Activated CD4-positive, alpha-beta memory T cell treated with anti-CD3 and anti-CD28 coated beads for 36 hours (primary cell): ENCODE results near the gene PRICKLE1. TPM values are rescaled to one million over a fixed set of nuclear protein-coding genes. Genes with fewer than 3 reads are reported as not detected.

ENCODE experiments used
- CTCF ChIA-PET: fragments of 350-600 bp; sonication (Branson Sonifier 250); formaldehyde crosslinking; loops from one replicate; lab custom pipeline; 2021; ENCODE audit warnings: antibody characterized with exemption, inconsistent platforms; lab: Charles Lee
- POLR2A ChIA-PET: fragments of 350-600 bp; sonication (Branson Sonifier 250); formaldehyde crosslinking; loops from one replicate; lab custom pipeline; 2021; ENCODE audit warnings: antibody characterized with exemption; lab: Charles Lee
- DNase-seq: peaks from one replicate; pipeline ENCODE4 v3.0.0-alpha.2; 2020
- H3K27ac Mint-ChIP-seq: one replicate; pipeline ENCODE4 v1.8.0; 2021; ENCODE audit warnings: mixed read lengths
- H3K27me3 Mint-ChIP-seq: one replicate; pipeline ENCODE4 v1.8.0; 2021; ENCODE audit warnings: mixed read lengths
- H3K36me3 Mint-ChIP-seq: one replicate; pipeline ENCODE4 v1.8.0; 2021; ENCODE audit warnings: mixed read lengths
- H3K4me1 Mint-ChIP-seq: one replicate; pipeline ENCODE4 v1.8.0; 2021; ENCODE audit warnings: low read depth, mixed read lengths
- H3K4me3 Mint-ChIP-seq: one replicate; pipeline ENCODE4 v1.8.0; 2021; ENCODE audit warnings: mild to moderate bottlenecking, mixed read lengths
- H3K9me3 Mint-ChIP-seq: one replicate; pipeline ENCODE4 v1.8.0; 2021; ENCODE audit warnings: mixed read lengths
- intact Hi-C: fragments of 100-400 bp; cut with micrococcal nuclease; formaldehyde crosslinking; loops from one replicate; pipeline ENCODE4 v1.15.1; 2023
- total RNA-seq, 2 experiments: library from RNA; stranded (reverse); gene quantifications; one replicate each; pipeline ENCODE4 v1.2.3, GENCODE V29; 2021

The PRICKLE1 gene
- total RNA-seq, 2 experiments from 2014 or later = not detected

DNA sequence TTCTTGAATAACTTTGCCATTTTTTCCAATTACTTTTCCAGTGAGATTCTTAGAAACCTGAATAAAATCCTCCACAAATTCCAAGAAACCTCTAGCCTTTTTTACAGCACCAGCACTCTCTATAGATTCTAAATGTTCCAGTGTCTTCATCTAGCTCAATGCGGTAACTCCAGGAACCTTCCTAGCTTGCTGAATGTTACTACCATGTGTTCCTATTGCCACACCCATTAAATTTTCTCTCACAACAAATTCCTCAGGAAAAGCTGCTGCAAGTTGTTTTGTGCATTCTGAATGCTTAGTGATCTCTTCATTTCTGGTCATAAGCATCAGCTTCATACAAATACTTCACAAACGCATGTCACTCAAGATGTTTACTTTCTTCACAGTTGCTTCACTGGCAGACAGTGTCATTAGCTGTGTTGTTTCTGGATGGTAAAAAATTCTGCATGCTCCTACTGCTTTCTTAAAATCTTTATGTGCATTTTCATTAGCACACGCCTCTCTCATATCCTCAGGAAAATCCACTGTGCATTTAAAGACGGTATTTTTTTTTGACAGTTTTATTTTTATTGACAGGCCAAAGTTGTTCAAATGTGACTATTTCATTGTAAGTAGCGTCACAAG is 156.9 kb downstream of the PRICKLE1 start:
- H3K27me3 Mint-ChIP-seq = no peaks in the 10 kb centered on the region
- no peak for DNase-seq
- intact Hi-C loops = no loop called here
- no peak overlapping the region for H3K27ac Mint-ChIP-seq
- no peaks in the 10 kb centered on the region for H3K9me3 Mint-ChIP-seq
- H3K4me1 Mint-ChIP-seq = no peaks in the 10 kb centered on the region
- ChIA-PET POLR2A (no interaction called here), CTCF (no interaction called here)
- peaks cover 31% of the 10 kb centered on the region for H3K36me3 Mint-ChIP-seq
- no peak overlapping the region for H3K4me3 Mint-ChIP-seq

DNA sequence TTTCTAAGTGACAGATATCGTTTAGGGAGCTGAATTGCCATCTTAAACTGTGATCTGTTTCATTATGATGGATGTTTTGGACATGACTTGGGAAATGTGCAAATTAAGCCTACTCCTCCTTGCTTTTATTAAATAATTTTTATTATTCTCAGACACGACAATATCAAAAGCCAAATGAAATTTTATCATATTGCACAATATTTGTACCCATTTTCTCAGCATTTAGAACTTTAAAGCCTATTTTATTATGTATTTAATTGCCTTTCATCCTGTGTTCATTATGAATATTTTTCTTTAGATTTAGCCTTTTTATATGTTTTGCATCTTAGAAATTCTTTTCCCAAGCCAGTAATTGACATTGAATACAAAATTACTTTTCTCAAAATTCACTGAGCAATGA is 160.7 kb downstream of the PRICKLE1 start:
- H3K4me1 Mint-ChIP-seq = peaks cover 14% of the 10 kb centered on the region
- DNase-seq = no peak
- ChIA-PET POLR2A (no interaction called here), CTCF (no interaction called here)
- H3K27me3 Mint-ChIP-seq = no peaks in the 10 kb centered on the region
- no peaks in the 10 kb centered on the region for H3K9me3 Mint-ChIP-seq
- intact Hi-C loops = no loop called here
- no peak overlapping the region for H3K27ac Mint-ChIP-seq
- H3K36me3 Mint-ChIP-seq = peaks cover 41% of the 10 kb centered on the region
- H3K4me3 Mint-ChIP-seq = no peak overlapping the region

DNA sequence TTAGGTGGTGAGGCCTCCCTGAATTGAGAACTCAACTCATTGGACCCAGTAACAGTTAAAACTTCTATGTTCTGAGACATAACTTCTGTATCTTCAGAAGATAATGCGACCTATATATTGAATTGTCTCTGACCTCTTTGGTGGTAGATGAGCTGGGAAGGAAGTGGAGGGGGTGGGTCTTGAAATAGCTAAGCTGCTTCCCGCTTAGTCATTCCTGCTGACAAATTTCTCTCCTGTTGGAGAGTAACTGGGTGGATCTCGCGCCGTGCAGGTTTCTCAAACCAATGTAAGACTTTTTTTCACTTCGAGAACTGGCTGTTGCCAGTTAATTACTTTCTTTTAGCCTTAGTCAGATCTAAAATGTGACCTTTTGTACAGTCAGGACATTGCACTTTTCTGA is 162.8 kb downstream of the PRICKLE1 start:
- peak; percentile 55 for DNase-seq
- intact Hi-C loops = no loop called here
- ChIA-PET POLR2A (no interaction called here), CTCF (no interaction called here)
- Mint-ChIP-seq H3K27me3 (no peaks in the 10 kb centered on the region), H3K4me1 (peaks cover 16% of the 10 kb centered on the region), H3K36me3 (peaks cover 26% of the 10 kb centered on the region), H3K4me3 (no peak overlapping the region), H3K9me3 (no peaks in the 10 kb centered on the region), H3K27ac (no peak overlapping the region)

DNA sequence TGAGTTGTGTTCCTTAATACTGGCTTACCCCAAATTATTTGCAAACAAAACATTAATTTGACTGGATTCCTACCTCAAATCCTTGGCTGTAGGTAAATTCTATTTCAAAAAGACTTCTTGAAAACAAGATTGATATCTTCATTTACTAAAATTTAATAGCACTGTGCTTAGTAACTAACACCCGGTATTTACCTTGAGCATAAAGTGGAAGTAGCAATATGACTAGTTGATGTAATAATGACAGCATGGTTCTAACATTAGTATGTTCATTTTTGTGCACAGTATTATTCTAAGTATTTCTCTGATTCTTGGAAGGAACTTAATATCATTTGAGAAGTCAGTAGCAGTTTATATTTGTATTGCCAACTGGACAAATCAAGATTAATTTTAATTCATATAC is 166.8 kb downstream of the PRICKLE1 start:
- ChIA-PET POLR2A (no interaction called here), CTCF (no interaction called here)
- Mint-ChIP-seq H3K4me1 (peaks cover 29% of the 10 kb centered on the region), H3K4me3 (no peak overlapping the region), H3K36me3 (peaks cover 13% of the 10 kb centered on the region), H3K27me3 (no peaks in the 10 kb centered on the region), H3K27ac (no peak overlapping the region), H3K9me3 (no peaks in the 10 kb centered on the region)
- intact Hi-C loops = no loop called here
- DNase-seq = no peak

DNA sequence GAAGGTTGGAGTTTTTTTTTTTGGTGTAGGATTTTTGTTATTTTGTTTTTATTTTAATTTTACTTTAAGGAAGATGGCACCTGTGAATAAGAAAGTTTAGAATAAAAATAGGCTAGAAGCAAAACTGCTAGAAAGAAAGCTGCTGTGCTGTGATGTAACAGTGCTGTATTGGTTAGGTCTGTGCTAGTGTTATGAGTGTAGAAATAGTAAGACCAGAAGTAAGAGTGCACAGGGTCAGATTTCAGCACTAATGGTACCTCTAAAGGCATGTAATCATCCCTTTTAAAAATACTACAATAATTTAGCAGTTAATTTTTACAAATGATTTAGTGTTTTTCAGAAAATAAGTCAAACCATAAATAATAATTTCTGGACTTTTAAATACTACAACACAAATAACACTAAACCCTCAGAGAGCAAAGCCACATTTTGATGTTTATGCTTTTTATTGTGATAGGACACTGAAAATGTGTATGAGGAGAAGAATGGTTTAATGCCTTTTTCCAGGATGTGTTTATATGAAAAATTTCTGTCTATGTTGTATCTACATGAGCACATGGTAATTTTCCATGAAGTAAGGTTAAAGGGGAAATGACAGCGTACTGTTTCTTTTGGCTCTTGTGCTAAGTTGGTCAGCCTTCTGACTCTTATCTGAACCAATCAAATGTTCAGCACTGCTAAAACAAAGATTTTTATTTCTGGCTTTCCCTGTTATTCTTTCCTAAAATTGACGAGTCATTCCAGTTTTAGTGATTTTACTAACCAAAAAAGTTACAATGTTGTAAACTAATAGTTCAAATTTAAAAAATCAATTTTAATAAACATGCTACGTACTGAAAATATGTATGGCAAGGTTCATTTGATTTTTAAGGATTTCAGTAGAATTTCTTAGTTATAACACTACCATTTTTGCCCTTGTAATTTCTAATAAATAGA is 167.4 kb downstream of the PRICKLE1 start:
- no peaks in the 10 kb centered on the region for H3K27me3 Mint-ChIP-seq
- no peak overlapping the region for H3K27ac Mint-ChIP-seq
- CTCF ChIA-PET = no interaction called here
- peaks cover 30% of the 10 kb centered on the region for H3K4me1 Mint-ChIP-seq
- POLR2A ChIA-PET = no interaction called here
- H3K9me3 Mint-ChIP-seq = no peaks in the 10 kb centered on the region
- no peak overlapping the region for H3K4me3 Mint-ChIP-seq
- intact Hi-C loops = no loop called here
- DNase-seq = no peak
- H3K36me3 Mint-ChIP-seq = peaks cover 7% of the 10 kb centered on the region

DNA sequence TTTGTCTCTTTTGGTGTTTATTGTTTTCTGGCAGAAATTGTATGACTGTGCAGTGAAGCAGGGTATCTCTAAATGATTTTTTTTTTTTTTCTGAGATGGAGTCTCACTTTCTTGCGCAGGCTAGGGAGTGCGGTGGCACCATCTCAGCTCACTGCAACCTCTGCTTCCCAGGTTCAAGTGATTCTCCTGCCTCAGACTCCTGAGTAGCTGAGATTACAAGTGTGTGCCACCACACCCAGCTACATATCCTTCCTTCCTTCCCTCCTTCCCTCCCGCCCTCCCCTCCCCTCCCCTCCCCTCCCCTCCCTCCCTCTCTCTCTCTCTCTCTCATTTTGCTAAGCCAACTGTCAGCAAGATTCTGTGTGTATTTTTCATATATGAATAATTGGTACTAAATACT is 169.2 kb downstream of the PRICKLE1 start:
- CTCF ChIA-PET = no interaction called here
- intact Hi-C loops = no loop called here

DNA sequence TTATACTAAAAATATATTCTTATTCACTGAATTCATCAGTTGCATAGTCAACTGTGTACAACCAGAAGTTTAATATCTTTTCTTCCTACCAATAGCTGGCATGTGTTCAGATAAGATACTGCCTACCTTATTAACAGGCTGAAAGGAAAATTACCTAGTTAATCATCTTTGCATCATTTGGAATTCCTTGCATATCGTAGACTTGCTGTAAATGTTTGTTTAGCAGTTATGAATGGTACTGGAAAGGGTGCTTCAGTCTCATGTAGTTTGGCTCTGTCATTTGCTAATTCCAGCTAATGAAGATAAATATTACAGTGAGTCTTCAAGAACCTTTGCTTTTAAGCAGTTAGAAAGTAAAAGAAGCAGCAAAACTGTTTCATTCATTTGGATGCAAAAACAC is 179.2 kb downstream of the PRICKLE1 start:
- DNase-seq = no peak
- Mint-ChIP-seq H3K27me3 (no peaks in the 10 kb centered on the region), H3K9me3 (no peaks in the 10 kb centered on the region), H3K4me3 (no peak overlapping the region), H3K4me1 (peaks cover 13% of the 10 kb centered on the region), H3K27ac (no peak overlapping the region), H3K36me3 (peaks cover 24% of the 10 kb centered on the region)
- CTCF ChIA-PET = interaction anchor here (0.6 kb wide), 1 partner anchor 1348 kb away, joined by 4 read pairs; no protein-coding TSS in a partner anchor
- intact Hi-C loops = no loop called here
- POLR2A ChIA-PET = no interaction called here

More for the DNA sequence above, 169.2 kb downstream of the PRICKLE1 start:
- no peaks in the 10 kb centered on the region for H3K9me3 Mint-ChIP-seq
- peaks cover 22% of the 10 kb centered on the region for H3K4me1 Mint-ChIP-seq
- no peaks in the 10 kb centered on the region for H3K27me3 Mint-ChIP-seq
- no peak overlapping the region for H3K27ac Mint-ChIP-seq
- no peak for DNase-seq
- H3K36me3 Mint-ChIP-seq = peaks cover 6% of the 10 kb centered on the region
- H3K4me3 Mint-ChIP-seq = no peak overlapping the region
- POLR2A ChIA-PET = interaction anchor here (0.6 kb wide), 1 partner anchor 79 kb away, joined by 6 read pairs; no protein-coding TSS in a partner anchor

DNA sequence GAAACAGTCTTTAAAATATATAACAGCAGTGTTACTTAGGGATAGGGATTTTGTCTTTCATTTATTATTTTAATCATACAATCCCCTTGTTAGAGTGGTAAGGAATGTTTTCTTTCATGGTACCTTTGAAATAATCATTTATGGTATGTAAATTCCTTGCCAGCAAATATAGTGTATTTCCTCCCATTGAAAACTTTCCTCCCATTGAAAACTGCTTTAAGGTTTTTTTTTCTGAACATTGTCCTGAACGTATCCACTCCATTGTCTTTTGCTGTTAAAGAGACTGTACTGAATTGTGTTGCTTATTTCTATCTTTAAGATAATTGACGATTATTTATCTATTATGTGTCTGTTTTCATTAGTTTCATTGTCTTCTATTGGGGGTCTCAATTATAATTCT is 180.1 kb downstream of the PRICKLE1 start:
- Mint-ChIP-seq H3K36me3 (peaks cover 27% of the 10 kb centered on the region), H3K27me3 (no peaks in the 10 kb centered on the region), H3K27ac (no peak overlapping the region), H3K4me1 (peaks cover 13% of the 10 kb centered on the region), H3K4me3 (no peak overlapping the region), H3K9me3 (no peaks in the 10 kb centered on the region)
- POLR2A ChIA-PET = no interaction called here
- intact Hi-C loops = no loop called here
- no peak for DNase-seq
- CTCF ChIA-PET = no interaction called here

DNA sequence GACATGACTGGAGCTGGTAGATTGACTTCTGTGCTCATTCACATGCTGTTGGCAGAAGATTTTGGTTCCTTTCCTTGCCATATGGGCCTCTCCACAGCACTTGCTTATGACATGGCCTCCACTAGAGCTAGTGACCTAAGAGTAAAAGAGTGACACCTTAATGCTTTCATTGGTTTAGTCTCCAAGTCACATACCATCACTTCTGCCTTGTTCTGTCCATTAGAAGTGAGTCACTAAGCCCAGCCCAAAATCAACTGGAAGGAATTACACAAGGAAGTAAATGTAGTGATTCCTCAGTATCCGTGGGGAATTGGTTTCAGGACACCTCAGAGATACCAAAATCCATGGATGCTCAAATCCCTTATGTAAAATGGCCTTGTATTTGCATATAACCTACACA is 182.2 kb downstream of the PRICKLE1 start:
- DNase-seq = no peak
- ChIA-PET POLR2A (no interaction called here), CTCF (no interaction called here)
- Mint-ChIP-seq H3K27me3 (no peaks in the 10 kb centered on the region), H3K27ac (no peak overlapping the region), H3K36me3 (peaks cover 20% of the 10 kb centered on the region), H3K4me1 (peaks cover 8% of the 10 kb centered on the region), H3K9me3 (no peaks in the 10 kb centered on the region), H3K4me3 (no peak overlapping the region)
- intact Hi-C loops = no loop called here
